Measurements from ENCODE around the gene TMEM147.
"Not testable (repeated sequence)": the region's sequence is repeated elsewhere in the genome, so short reads cannot be mapped to it uniquely, and the experiment has no call there.

TMEM147 gene

GRCh38 chr19:35565016-35565856 is 19.8 kb downstream of the TMEM147 start:
- DNase-seq, result no peak

GRCh38 chr19:35566738-35567137 is 21.3 kb downstream of the TMEM147 start:
- DNase-seq, result no peak

GRCh38 chr19:35569281-35569781 is 23.9 kb downstream of the TMEM147 start:
- no peak for DNase-seq

GRCh38 chr19:35571406-35571965 is 26.1 kb downstream of the TMEM147 start:
- no peak for DNase-seq

GRCh38 chr19:35577918-35578317 is 32.5 kb downstream of the TMEM147 start:
- DNase-seq, result no peak

- no peak for DNase-seq
Observed at GRCh38 chr19:35578707-35579106, 33.3 kb downstream of the TMEM147 start.

GRCh38 chr19:35582760-35583159 is 37.3 kb downstream of the TMEM147 start:
- DNase-seq, result no peak

GRCh38 chr19:35585848-35586247 is 40.4 kb downstream of the TMEM147 start, which contains the start of gene PMIS2:
TSS of gene PMIS2 (plus strand) at chr19:35586173. CDS start at chr19:35586260, 87 bp downstream.
- DNase-seq, result no peak

- DNase-seq, result no peak
Observed at GRCh38 chr19:35587321-35587720, 41.9 kb downstream of the TMEM147 start.

GRCh38 chr19:35590875-35591274 is 45.4 kb downstream of the TMEM147 start:
- no peak for DNase-seq

GRCh38 chr19:35592226-35592625 is 46.8 kb downstream of the TMEM147 start:
- DNase-seq, result no peak

GRCh38 chr19:35595026-35595425 is 49.6 kb downstream of the TMEM147 start:
- DNase-seq, result not testable (repeated sequence)

- DNase-seq, result no peak
Observed at GRCh38 chr19:35595928-35596327, 50.5 kb downstream of the TMEM147 start.

- DNase-seq, result no peak
Observed at GRCh38 chr19:35596366-35596999, 51.1 kb downstream of the TMEM147 start.

Measured in NCI-H748 treated with DMSO at 0.1 percent for 48 hours (cell line).